Measurements from ENCODE around the gene ARHGDIA.

The ARHGDIA gene

DNA sequence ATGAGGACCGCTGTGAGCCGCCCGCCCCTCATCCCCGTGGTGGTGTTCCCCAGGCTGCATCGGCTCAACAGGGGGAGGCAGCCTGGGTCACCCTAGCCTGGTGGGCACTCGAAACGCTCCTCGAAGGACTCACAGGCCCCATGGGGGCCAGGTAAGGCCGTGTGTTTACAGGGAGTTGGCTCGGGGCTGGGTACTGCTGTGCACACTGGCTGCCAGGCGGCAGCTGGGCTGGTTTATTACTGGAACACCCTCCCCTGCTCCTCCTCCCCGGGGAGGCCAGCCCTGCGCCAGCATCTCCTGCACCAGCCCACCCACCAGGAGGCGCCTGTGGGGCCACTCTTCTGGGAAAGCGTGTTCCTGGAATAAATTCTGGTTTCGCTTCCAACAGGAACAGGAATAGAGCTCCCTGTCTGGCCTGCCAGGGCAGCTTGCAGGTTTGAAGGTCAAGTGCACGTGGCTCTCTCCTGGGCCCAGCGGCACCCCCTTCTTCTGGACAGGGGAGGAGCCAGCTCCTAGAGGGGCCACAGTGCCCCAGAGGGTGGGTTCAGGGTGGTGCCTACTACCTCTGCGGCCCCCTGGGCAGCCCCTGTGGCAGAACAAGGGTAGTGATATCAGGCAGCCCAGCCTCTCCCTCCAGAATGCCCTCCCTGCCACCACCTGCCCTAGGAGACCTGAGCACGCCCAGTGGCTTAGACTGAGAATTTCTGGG lies 49.4 kb downstream of the ARHGDIA start:
- no peak for DNase-seq

DNA sequence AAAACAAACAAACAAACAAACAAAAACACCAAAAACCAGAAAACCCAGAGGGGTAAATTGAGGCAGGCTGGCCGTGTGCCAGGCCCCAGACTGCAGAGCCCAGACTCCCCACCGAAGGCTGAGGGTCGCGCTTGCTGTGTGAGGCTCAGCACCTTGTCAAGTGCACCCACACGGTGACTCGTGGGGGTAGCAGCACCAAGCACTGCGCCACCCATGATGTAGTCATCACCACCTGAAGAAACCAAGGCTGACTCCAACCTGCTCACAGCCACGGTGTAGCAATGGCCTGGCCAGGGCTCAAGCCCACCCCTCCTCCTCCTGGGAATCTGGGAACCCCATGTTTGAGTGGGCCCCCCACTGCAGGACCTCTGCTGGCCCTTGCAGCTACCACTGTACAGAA lies 50.0 kb downstream of the ARHGDIA start:
- no peak for DNase-seq

DNA sequence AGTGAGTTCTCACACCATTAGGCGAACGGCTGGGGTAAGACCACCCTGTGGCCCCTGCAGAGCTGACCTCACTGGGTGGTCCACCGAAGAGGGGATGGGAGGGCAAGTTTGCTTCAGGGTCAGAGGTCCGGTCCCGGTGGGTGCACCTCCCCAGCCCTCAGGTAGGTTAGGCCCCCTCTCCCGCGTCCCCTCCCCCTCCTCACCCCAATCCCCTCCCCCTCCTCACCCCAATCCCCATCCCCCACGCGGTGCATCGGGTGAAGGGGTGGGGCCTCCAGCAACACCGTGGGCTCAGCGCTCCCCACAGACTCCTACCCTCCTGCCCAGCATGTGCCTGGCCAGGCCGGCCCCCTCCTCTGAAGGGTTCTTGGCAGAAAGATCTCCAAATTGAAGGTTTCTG lies 51.4 kb downstream of the ARHGDIA start:
- DNase-seq, result no peak

GRCh38 chr17:81817758-81818147 lies 53.4 kb downstream of the ARHGDIA start:
- DNase-seq, result no peak
